Measurements from ENCODE around the gene GRAP2. TPM values are rescaled to one million over a fixed set of nuclear protein-coding genes. Genes with fewer than 3 reads are reported as not detected.
"Not testable (repeated sequence)": the region's sequence is repeated elsewhere in the genome, so short reads cannot be mapped to it uniquely, and the experiment has no call there.

Gene GRAP2
- total and polyA plus RNA-seq, 3 donors from 2014 or later: 5.0 to 6.1 (median 5.3) TPM

DNA sequence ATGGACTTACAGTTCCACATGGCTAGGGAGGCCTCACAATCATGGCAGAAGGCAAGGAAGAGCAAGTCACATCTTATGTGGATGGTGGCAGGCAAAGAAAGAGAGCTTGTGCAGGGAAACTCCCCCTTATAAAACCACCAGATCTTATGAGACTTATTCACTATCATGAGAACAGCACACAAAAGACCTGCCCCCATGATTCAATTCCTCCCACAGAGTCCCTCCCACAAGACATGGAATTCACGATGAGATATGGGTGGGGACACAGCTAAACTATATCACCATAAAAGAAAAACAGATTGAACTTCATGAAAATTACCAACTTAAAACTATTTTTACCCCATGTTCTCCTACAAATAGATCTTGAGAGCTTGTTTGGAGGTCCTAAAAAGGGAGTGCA lies 26.9 kb upstream of the GRAP2 start:
- H3K4me3 ChIP-seq: no peak overlapping the region
- no peak for DNase-seq
- no peaks in the 10 kb centered on the region for H3K9me3 ChIP-seq
- intact Hi-C loops (cut with DNase I; ENCODE audit: low total_unique reads): no loop called here
- TF ChIP-seq CTCF (IDR thresholded peaks at IDR 0.05): no peak
- TF ChIP-seq POLR2A (IDR thresholded peaks at IDR 0.05): no peak
- 18 to 19% methylated on average over 1 of the region's 1 CpG for WGBS, 2 donors
- no peak overlapping the region for H3K27ac ChIP-seq
- H3K27me3 ChIP-seq: no peaks in the 10 kb centered on the region
- no peaks in the 10 kb centered on the region for H3K36me3 ChIP-seq (ENCODE audit: low read depth, missing control alignments)
- H3K4me1 ChIP-seq: peaks cover 9% of the 10 kb centered on the region

- WGBS, 2 donors: 74 to 75% methylated on average over 33 to 42 of the region's 42 CpGs
- H3K27ac ChIP-seq; DNase-seq; intact Hi-C loops (cut with DNase I; ENCODE audit: low total_unique reads); H3K4me3 ChIP-seq; H3K36me3 ChIP-seq (ENCODE audit: low read depth, missing control alignments); H3K4me1 ChIP-seq; H3K27me3 ChIP-seq; H3K9me3 ChIP-seq: not testable (repeated sequence)
Observed at GRCh38 chr22:39875176-39875885, 25.6 kb upstream of the GRAP2 start.

GRCh38 chr22:39877079-39877845 lies 23.6 kb upstream of the GRAP2 start:
- WGBS, 2 donors: 73 to 78% methylated on average over 6 of the region's 6 CpGs
- no peak for DNase-seq
- intact Hi-C loops (cut with DNase I; ENCODE audit: low total_unique reads): no loop called here
- peak overlapping the region in 1 of 2 donors; percentile 41 for H3K27ac ChIP-seq
- TF ChIP-seq POLR2A (IDR thresholded peaks at IDR 0.05) (no peak), CTCF (IDR thresholded peaks at IDR 0.05) (no peak)
- no peaks in the 10 kb centered on the region for H3K9me3 ChIP-seq
- H3K4me1 ChIP-seq: peaks cover 11% of the 10 kb centered on the region
- no peaks in the 10 kb centered on the region for H3K36me3 ChIP-seq (ENCODE audit: low read depth, missing control alignments)
- H3K27me3 ChIP-seq: no peaks in the 10 kb centered on the region
- no peak overlapping the region for H3K4me3 ChIP-seq

GRCh38 chr22:39880722-39881121 lies 20.2 kb upstream of the GRAP2 start:
- TF ChIP-seq CTCF (IDR thresholded peaks at IDR 0.05): no peak
- TF ChIP-seq POLR2A (IDR thresholded peaks at IDR 0.05): no peak
- Histone ChIP-seq H3K9me3 (no peaks in the 10 kb centered on the region), H3K4me3 (no peak overlapping the region), H3K4me1 (peaks cover 13% of the 10 kb centered on the region), H3K36me3 (ENCODE audit: low read depth, missing control alignments) (no peaks in the 10 kb centered on the region), H3K27me3 (no peaks in the 10 kb centered on the region), H3K27ac (no peak overlapping the region)
- intact Hi-C loops (cut with DNase I; ENCODE audit: low total_unique reads): no loop called here
- no peak for DNase-seq

- WGBS, 2 donors: 69 to 82% methylated on average over 1 of the region's 1 CpG
- Histone ChIP-seq H3K27ac (no peak overlapping the region), H3K9me3 (no peaks in the 10 kb centered on the region), H3K27me3 (no peaks in the 10 kb centered on the region), H3K4me1 (peaks cover 4% of the 10 kb centered on the region), H3K36me3 (ENCODE audit: low read depth, missing control alignments) (no peaks in the 10 kb centered on the region), H3K4me3 (no peak overlapping the region)
- intact Hi-C loops (cut with DNase I; ENCODE audit: low total_unique reads): no loop called here
- TF ChIP-seq CTCF (IDR thresholded peaks at IDR 0.05) (no peak), POLR2A (IDR thresholded peaks at IDR 0.05) (no peak)
- no peak for DNase-seq
Observed at GRCh38 chr22:39883057-39883456, 17.8 kb upstream of the GRAP2 start.

DNA sequence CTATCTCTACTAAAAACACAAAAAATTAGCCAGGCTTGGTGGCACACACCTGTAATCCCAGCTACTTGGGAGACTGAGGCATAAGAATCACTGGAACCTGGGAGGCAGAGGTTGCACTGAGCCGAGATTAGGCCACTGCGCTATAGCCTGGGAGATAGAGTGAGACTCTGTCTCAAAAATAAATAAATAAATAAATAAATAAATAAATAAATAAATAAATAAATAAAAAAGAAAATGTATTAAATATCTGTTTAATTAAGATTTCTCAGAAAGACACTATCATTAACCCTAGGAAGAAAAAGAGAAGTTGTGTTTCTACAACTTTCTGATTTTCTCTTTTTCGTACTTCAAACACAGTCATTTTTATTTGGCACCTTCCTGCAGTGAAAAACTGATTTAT lies 11.0 kb upstream of the GRAP2 start:
- 95% methylated on average over 3 of the region's 3 CpGs for WGBS, 2 donors
- intact Hi-C loops (cut with DNase I; ENCODE audit: low total_unique reads): not testable (repeated sequence)

More for the DNA sequence above, 11.0 kb upstream of the GRAP2 start:
- DNase-seq; H3K36me3 ChIP-seq (ENCODE audit: low read depth, missing control alignments); H3K27me3 ChIP-seq; H3K4me1 ChIP-seq; H3K9me3 ChIP-seq; H3K4me3 ChIP-seq; H3K27ac ChIP-seq: not testable (repeated sequence)
